ENCODE results near the gene NUP214.

GRCh38 chr9:131257266-131258025 lies 132.1 kb downstream of the NUP214 start:
- TF ChIP-seq CTCF (IDR thresholded peaks at IDR 0.05) (no peak), EP300 (IDR thresholded peaks at IDR 0.05) (no peak), POLR2A (IDR thresholded peaks at IDR 0.05) (no peak)
